GM19328 (cell line): ENCODE data around the gene SLC39A5.
A peak's percentile ranks its signal among the peaks of the same experiment; 100 is the strongest.
"Not testable (repeated sequence)": the region's sequence is repeated elsewhere in the genome, so short reads cannot be mapped to it uniquely, and the experiment has no call there.

ENCODE experiments used
- ATAC-seq: cut with Tn5 transposase; IDR thresholded peaks from one replicate; pipeline ENCODE4 v1.9.1; 2021; ENCODE audit warnings: mild to moderate bottlenecking, moderate library complexity; ENCODE audit not compliant: unreplicated experiment

SLC39A5 gene

GRCh38 chr12:56243731-56244181 lies 13.9 kb downstream of the SLC39A5 start:
- no peak for ATAC-seq

DNA sequence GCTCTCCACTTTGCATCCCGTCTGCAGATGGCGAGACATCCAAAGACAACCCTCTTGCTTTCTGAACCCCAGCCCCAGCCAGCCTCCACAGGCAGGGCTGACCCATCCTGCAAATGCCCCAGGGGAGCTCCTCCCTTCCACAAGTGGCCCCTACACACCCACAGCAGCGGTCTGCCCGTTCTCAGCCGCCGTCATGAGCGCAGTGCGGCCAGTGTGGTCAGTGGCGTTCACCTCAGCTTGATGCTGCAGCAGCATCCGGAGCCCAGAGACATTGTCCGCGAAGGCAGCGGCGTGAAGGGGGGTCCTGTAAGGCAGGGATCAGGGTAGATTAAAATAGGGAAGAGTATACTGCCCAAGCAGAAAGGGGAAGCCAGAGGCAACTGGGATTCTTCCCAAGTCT lies 14.6 kb downstream of the SLC39A5 start:
- no peak for ATAC-seq

DNA sequence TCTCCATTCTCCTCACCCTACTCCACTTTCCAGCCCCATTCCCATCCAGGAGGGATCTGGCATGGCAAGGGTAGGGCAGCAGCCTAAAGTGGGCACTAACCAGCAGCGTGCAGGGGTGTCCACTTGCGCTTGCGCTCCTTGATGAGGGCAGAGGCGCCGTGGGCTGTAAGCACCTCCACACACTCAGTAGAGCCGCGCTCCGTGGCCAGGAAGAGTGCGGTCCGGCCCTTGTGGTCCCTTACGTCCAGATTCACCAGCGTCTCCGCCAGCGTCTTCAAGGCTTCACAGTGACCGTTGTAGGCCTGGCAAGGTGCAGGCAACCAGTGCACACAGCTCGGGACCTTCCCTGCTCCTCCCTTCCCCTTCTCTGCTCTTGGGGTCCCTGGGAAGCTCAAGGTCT lies 18.1 kb downstream of the SLC39A5 start:
- ATAC-seq = no peak

- no peak for ATAC-seq
Measured at GRCh38 chr12:56248711-56249110, 18.9 kb downstream of the SLC39A5 start.

- ATAC-seq = no peak
Measured at GRCh38 chr12:56252649-56253048, 22.8 kb downstream of the SLC39A5 start.

DNA sequence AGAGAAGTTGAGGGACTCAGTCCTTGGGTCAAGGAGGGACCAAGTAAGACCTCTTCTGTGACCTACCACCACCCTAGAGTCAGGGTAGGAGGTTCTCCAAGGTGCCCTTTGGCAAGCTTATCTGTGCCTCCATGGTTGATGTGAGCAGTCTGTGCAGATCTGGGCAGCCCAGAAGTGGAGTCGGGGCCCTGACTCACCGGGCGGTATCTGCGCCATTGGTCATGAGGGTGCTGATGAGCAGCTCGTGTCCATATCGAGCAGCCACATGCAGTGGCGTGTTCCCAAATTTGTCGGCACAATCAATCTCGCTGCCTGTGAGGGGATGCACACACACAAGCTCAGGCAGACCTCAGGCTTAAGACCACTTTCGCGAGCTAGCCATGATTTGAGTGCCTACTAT lies 23.2 kb downstream of the SLC39A5 start:
- ATAC-seq = no peak

- no peak for ATAC-seq
Measured at GRCh38 chr12:56255671-56256070, 25.8 kb downstream of the SLC39A5 start.

GRCh38 chr12:56256326-56256960 lies 26.6 kb downstream of the SLC39A5 start:
- no peak for ATAC-seq

- ATAC-seq = no peak
Measured at GRCh38 chr12:56257071-56257470, 27.2 kb downstream of the SLC39A5 start.

- peak; percentile 15 for ATAC-seq
Measured at GRCh38 chr12:56257491-56258067, 27.7 kb downstream of the SLC39A5 start.

DNA sequence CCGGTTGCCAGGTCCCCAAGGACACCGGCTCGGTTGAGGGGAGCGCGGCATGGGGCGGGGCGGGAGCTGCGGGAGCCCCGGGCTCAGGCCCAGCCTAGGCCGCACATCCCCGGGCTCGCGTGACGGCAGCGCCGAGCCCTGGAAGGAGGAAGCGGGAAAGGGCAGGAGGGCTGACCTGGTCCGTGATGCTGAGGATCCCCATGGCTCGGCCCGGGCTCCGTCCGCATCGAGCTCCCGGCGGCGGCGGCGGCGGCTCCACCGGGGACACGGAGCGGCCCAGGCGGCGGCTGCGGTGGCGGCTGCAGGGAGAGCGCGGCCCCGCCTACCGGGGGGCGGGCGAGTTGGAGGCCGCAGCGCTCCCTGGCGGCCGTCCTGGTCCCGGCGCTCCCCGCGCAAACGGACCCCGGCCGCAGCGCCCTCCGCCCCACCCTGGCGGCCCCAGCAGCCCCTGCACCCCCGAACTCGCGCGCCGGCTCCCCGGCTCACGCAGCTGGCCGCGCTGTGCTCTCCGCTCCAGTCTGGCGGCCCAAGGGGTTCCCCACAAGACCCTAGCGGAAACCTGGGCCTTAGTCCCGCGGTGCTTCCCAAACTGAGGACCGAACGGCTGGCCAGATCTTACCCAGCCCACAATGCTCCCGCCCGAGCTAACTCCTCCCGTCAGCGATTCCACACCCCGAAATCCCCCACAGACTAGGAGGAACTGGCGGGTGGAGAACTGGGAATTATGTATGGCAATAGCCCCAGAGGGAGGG lies 28.4 kb downstream of the SLC39A5 start, which contains the start of gene ANKRD52:
ANKRD52 (minus strand) TSS at position 317 of the 752 bp plus-strand sequence; CDS start at position 202, 115 bp downstream.
- ATAC-seq = peak; percentile 92

DNA sequence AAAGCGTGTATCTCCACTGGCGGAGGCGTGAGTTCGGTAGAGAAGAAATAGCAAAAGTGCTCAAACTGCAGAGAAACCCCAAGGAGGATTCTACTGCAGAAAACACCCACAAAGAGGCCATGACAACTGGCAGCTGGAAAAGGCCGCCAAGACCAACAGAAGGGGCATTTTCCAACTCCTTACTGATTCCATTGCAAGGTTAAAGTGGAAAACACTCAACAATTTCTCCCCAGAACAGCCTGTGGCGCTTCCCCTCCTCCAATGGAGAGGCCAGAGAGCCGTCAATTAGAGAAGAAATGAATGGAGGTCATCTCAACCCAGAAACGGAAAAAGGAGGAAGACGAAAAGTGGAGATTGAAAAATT lies 29.0 kb downstream of the SLC39A5 start:
- no peak for ATAC-seq

DNA sequence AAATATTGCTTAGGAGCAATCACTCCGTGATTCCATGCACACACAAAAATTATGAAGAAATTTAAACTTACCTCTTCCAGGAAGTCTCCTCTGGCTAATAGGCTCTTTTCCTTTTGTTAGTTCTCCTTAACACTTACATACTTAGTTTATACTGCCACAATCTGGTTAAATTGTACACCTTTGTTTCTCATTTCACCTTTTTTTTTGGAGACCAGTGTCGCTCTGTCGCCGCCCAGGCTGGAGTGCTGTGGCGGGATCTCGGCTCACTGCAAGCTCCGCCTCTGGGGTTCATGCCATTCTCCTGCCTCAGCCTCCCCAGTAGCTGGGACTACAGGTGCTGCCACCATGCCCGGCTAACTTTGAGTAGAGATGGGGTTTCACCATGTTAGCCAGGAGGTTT lies 30.5 kb downstream of the SLC39A5 start:
- no peak for ATAC-seq

GRCh38 chr12:56260921-56261320 lies 31.1 kb downstream of the SLC39A5 start:
- no peak for ATAC-seq

GRCh38 chr12:56261503-56262232 lies 31.8 kb downstream of the SLC39A5 start:
- no peak for ATAC-seq

- ATAC-seq = not testable (repeated sequence)
Measured at GRCh38 chr12:56262955-56263354, 33.1 kb downstream of the SLC39A5 start.

DNA sequence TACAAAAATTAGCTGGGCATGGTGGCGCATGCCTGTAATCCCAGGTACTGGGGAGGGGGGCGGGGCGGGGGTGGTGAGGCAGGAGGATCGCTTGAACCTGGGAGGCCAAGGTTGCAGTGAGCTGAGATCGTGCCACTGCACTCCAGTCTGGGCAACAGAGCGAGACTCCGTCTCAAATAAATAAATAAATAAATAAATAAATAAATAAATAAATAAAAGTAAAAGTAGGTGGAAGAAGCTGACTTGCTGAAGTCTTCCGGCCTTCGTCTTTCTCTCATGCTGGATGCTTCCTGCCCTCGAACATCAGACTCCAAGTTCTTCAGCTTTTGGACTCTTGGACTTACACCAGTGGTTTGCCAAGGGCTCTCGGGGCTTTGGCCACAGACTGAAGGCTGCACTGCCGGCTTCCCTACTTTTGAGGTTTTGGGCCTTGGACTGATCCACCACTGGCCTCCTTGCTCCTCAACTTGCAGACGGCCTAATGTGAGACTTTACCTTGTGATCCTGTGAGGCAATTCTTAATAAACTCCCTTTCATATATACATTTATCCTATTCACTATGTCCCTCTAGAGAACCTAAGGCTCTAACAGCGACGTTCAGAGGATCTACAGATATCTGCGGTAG lies 36.3 kb downstream of the SLC39A5 start:
- ATAC-seq = not testable (repeated sequence)

DNA sequence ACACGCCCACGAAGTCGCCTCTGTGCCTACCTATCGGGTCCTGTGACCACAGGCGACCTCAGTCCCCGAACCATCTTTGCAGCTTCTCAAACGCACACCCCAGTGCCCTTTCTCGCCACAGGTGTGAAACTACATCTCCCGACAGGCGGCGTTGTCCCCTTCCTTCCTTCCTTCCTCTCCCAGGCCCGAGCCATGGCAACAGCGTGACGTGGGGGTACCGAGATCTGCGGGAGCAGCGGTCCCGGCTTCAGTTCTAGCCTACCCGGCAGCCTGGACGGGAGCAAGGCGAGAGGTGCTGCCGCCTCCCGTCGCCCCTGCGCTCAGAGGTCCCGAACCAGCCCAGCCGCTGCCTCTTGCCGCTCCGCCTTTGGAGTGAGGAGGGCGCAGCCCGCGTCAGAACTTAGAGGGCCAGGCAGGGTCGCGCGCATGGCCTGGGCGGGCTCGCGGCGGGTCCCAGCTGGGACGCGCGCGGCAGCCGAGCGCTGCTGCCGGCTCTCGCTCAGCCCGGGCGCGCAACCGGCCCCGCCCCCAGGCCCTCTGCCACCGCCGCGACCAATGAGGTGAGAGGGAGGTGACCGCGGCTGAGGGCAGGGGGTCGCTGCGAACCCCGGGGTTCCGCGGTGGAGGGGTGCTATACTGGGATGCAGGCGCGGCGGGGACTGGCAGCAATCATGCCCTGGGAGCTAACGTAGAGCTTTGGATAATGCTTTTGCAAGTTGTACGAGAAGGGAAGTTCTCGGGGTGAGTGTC lies 37.0 kb downstream of the SLC39A5 start, which contains the start of gene COQ10A:
COQ10A (plus strand) TSS at position 250 of the 750 bp plus-strand sequence; CDS start at position 427, 177 bp downstream.
- peak; percentile 85 for ATAC-seq

DNA sequence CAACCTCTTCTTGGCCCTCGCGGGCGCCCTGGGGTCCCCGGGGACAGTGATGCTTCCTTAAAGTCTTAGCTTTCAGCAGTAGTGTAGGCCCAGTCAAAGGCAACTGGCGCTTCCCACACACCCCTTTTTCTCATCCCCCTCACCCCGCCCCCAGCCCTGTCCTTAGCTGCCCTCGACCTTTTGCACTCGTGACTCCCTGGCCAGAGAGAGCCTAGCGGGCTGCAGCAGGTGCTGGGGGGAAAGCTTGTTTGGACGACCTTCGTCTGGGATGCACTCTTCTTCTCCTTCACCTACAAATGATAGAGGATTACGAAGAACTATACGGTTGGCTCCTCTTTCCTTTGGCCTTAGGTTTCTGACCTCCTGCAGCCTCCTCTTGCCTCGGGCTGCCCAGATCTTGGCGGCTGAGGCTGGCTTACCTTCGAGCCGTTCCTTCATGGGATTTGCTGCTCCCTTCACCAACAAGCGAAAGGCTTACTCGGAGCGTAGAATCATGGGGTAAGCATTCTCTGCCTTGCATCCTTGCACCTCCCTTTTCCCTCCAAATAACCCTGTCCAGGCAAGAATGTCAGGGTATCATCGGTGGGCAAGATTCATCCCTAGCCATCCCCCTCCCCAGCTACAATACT lies 37.7 kb downstream of the SLC39A5 start:
- peak; percentile 11 for ATAC-seq

DNA sequence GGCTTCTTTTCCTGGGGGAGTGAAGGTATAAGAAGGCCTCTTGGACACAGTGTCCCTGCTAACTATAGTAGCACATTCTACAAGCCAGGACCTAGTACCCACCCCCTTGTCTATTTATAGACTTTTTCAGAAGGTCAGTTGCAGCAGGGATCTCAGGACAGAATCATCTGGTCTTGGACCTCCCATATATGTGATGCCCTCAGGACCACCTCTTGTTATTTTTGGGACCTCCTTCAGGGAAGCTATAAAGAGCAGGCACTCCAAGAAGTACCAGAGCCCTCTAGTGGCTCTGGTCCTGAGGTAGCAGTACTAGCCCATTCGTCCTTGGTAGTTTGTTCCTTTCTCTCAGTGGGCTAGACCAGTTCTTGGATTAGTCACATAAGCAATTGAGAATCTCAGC lies 41.2 kb downstream of the SLC39A5 start:
- ATAC-seq = no peak
